Sigmoid colon (tissue), 4 donors: Measurements from ENCODE around the gene CTTNBP2NL.

ENCODE experiments used
- CTCF ChIP-seq, 4 experiments: fragments of 450-650 bp in 3 of 4; fragments of 200-600 bp in 1 of 4; IDR thresholded peaks; one replicate each; pipeline ENCODE4 v1.5.1; 2016 to 2019; ENCODE audit warnings: antibody characterized with exemption in 4 of 4, mild to moderate bottlenecking in 3 of 4, moderate library complexity in 2 of 4
- POLR2AphosphoS5 ChIP-seq, 4 donors: sonication (generic); formaldehyde crosslinking; IDR thresholded peaks; one replicate each; pipeline ENCODE4 v1.6.1; 2017; ENCODE audit warnings: antibody characterized with exemption in 4 of 4

- no peak for TF ChIP-seq POLR2AphosphoS5 (IDR thresholded peaks at IDR 0.05)
- TF ChIP-seq CTCF (IDR thresholded peaks at IDR 0.05), result no peak
Measured at GRCh38 chr1:112510340-112510739, 114.3 kb downstream of the CTTNBP2NL start.
